A673 (cell line): ENCODE measurements around the gene RANBP10. TPM values are rescaled to one million over a fixed set of nuclear protein-coding genes. Genes with fewer than 3 reads are reported as not detected.

ENCODE experiments used
- BruUV-seq: library from RNA; stranded (reverse); fragments of 400-500 nt; replicated peaks from 2 replicates; lab custom pipeline; 2021; lab: Mats Ljungman, UMichigan
- CTCF ChIA-PET: fragments of 300-600 bp; sonication (Branson Sonifier 250); formaldehyde crosslinking; loops from one replicate; lab custom pipeline; 2022; ENCODE audit warnings: antibody characterized with exemption; lab: Charles Lee
- POLR2A ChIA-PET: fragments of 300-600 bp; sonication (Branson Sonifier 250); formaldehyde crosslinking; loops from one replicate; lab custom pipeline; 2022; ENCODE audit warnings: antibody characterized with exemption; ENCODE audit not compliant: low non-redundant PET; lab: Charles Lee
- DNase-seq: peaks from one replicate; pipeline ENCODE4 v3.0.0-alpha.2; 2015; ENCODE audit warnings: low spot score
- H3K27ac ChIP-seq: fragments of 200-600 bp; sonication (generic); 2 replicates; pipeline ENCODE4 v1.5.1; 2016; ENCODE audit warnings: mixed run types, low read depth, mild to moderate bottlenecking, mixed read lengths, antibody characterized with exemption, low read length; ENCODE audit not compliant: poor library complexity, severe bottlenecking
- H3K27me3 ChIP-seq: fragments of 200-600 bp; sonication (generic); replicated peaks from 2 replicates; pipeline ENCODE4 v1.6.1; 2017; ENCODE audit warnings: mixed run types, low read depth, mild to moderate bottlenecking, mixed read lengths, antibody characterized with exemption, low read length; ENCODE audit not compliant: insufficient read depth, poor library complexity
- H3K36me3 ChIP-seq: fragments of 200-600 bp; sonication (generic); 2 replicates; pipeline ENCODE4 v1.6.1; 2016; ENCODE audit warnings: mixed run types, mild to moderate bottlenecking, mixed read lengths, antibody characterized with exemption, low read length; ENCODE audit not compliant: insufficient read depth, poor library complexity, severe bottlenecking
- H3K4me1 ChIP-seq: fragments of 200-600 bp; sonication (generic); 2 replicates; pipeline ENCODE4 v1.6.1; 2017; ENCODE audit warnings: mixed run types, mild to moderate bottlenecking, mixed read lengths, antibody characterized with exemption, low read length; ENCODE audit not compliant: insufficient read depth, poor library complexity, severe bottlenecking
- H3K4me3 ChIP-seq: fragments of 200-600 bp; sonication (generic); 2 replicates; pipeline ENCODE4 v1.5.1; 2016; ENCODE audit warnings: low read depth, mixed run types, mild to moderate bottlenecking, mixed read lengths, low read length; ENCODE audit not compliant: poor library complexity, severe bottlenecking
- H3K9me3 ChIP-seq: fragments of 200-600 bp; sonication (generic); 2 replicates; pipeline ENCODE4 v1.6.1; 2016; ENCODE audit warnings: mixed run types, low read depth, mild to moderate bottlenecking, mixed read lengths, antibody characterized with exemption, low read length; ENCODE audit not compliant: poor library complexity, severe bottlenecking
- EZH2 ChIP-seq: fragments of 200-600 bp; sonication (generic); IDR thresholded peaks from 2 replicates; pipeline ENCODE4 v1.6.1; 2017; ENCODE audit warnings: borderline replicate concordance, low read depth, mild to moderate bottlenecking, mixed read lengths, antibody characterized with exemption, low read length; ENCODE audit not compliant: poor library complexity, severe bottlenecking
- intact Hi-C: fragments of 100-400 bp; cut with micrococcal nuclease; formaldehyde crosslinking; loops from one replicate; pipeline ENCODE4 v1.10.0; 2022; ENCODE audit not compliant: unreplicated experiment
- total RNA-seq: library from RNA; stranded (reverse); gene quantifications from 2 replicates; pipeline ENCODE4 v1.2.3, GENCODE V29; 2021
- TF ChIP-seq, protein P1 (sequence below): fragments of 300-800, 200-600 bp; sonication (generic); conservative IDR thresholded peaks from 2 replicates; pipeline ENCODE4 v1.5.1; 2017; ENCODE audit warnings: low read depth, mild to moderate bottlenecking, antibody characterized with exemption, low read length, moderate library complexity, mixed read lengths

The RANBP10 gene
- total RNA-seq, 1 experiment from 2014 or later, result 28.0 TPM

DNA sequence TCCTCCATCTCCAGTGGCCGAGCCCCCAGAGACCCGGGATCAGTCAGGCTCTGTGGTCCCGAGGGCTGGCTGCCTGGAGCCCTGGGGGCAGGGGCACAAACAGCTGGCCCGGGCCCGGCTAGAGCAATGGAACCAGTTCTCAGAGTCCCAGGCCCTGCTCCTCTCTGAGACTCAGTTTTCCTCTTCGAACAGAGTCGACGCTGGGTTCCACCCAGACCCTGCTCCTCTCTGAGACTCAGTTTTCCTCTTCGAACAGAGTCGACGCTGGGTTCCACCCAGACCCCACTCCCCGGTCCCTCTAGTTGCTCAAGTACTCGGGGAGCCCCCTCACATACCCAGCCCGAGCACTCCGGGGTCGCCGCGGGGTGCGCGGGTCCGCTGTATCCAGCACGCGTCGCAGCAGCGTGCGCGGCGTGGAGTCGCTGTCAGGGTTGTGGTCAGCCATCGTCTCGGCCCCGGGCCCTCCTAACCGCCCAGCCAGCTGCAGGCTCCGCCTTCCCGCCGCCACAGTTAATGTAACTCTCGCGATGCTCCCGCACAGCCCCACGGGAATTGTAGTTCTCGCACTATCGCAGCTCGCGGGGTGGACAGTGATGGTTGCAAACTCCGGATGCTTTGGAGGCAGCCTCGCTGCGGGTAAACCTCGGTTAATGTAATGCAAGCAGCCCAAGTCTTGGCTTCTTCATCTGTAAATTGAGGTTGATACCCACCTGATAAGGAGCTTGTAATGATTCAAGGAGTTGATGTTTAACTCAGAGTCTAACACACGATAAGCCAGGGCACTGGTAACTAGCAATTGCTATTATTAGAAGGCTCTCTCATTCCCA lies 27.3 kb upstream of the RANBP10 start:
- ChIA-PET POLR2A (interaction anchor here (0.6 kb wide), 1 partner anchor 40 kb away, joined by 5 read pairs; no protein-coding TSS in a partner anchor), CTCF (interaction anchor here (0.6 to 2.3 kb wide), 2 partner anchors 17 to 104 kb away, joined by 3 to 10 read pairs; no protein-coding TSS in a partner anchor)
- Histone ChIP-seq H3K27me3 (no peaks in the 10 kb centered on the region), H3K4me1 (no peaks in the 10 kb centered on the region), H3K36me3 (peaks cover 24% of the 10 kb centered on the region), H3K9me3 (no peaks in the 10 kb centered on the region), H3K4me3 (peak overlapping the region; percentile 79), H3K27ac (peak overlapping the region; percentile 84)
- no TSS peak for BruUV-seq
- TF ChIP-seq EZH2, result no peak
- TF ChIP-seq, protein P1, sequence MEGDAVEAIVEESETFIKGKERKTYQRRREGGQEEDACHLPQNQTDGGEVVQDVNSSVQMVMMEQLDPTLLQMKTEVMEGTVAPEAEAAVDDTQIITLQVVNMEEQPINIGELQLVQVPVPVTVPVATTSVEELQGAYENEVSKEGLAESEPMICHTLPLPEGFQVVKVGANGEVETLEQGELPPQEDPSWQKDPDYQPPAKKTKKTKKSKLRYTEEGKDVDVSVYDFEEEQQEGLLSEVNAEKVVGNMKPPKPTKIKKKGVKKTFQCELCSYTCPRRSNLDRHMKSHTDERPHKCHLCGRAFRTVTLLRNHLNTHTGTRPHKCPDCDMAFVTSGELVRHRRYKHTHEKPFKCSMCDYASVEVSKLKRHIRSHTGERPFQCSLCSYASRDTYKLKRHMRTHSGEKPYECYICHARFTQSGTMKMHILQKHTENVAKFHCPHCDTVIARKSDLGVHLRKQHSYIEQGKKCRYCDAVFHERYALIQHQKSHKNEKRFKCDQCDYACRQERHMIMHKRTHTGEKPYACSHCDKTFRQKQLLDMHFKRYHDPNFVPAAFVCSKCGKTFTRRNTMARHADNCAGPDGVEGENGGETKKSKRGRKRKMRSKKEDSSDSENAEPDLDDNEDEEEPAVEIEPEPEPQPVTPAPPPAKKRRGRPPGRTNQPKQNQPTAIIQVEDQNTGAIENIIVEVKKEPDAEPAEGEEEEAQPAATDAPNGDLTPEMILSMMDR, result no peak
- intact Hi-C loops, result no loop called here
- peak; percentile 94 for DNase-seq

DNA sequence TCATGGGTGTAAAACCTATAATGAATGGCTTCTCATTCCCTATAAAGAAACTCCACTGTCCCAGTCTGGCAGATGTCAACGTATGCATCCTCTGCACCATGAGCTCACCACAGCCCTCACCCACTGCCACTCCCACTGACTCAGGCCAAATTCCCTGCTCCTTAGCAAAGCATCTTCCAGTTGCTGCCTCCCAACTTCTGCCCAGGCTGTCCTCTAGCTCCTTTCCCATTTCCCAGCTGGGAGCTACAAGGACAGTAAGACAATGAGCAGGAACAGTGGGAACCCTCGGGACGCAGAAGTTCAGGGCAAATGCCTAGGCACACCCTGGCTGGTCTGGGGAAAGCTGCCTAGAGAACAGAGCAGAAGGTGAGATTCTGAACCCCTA lies 26.7 kb upstream of the RANBP10 start:
- TF ChIP-seq, protein P1, result no peak
- TF ChIP-seq EZH2, result no peak
- H3K27ac ChIP-seq, result peak overlapping the region; percentile 84
- CTCF ChIA-PET, result interaction anchor here (2.3 kb wide), 1 partner anchor 17 kb away, joined by 10 read pairs; no protein-coding TSS in a partner anchor
- intact Hi-C loops, result no loop called here
- H3K36me3 ChIP-seq, result peaks cover 30% of the 10 kb centered on the region
- BruUV-seq, result no TSS peak
- no peak for DNase-seq
- H3K4me1 ChIP-seq, result no peaks in the 10 kb centered on the region
- H3K9me3 ChIP-seq, result no peaks in the 10 kb centered on the region
- POLR2A ChIA-PET, result interaction anchor here (0.7 kb wide), 1 partner anchor 122 kb away, joined by 3 read pairs; no protein-coding TSS in a partner anchor
- H3K4me3 ChIP-seq, result peak overlapping the region; percentile 79
- H3K27me3 ChIP-seq, result no peaks in the 10 kb centered on the region

DNA sequence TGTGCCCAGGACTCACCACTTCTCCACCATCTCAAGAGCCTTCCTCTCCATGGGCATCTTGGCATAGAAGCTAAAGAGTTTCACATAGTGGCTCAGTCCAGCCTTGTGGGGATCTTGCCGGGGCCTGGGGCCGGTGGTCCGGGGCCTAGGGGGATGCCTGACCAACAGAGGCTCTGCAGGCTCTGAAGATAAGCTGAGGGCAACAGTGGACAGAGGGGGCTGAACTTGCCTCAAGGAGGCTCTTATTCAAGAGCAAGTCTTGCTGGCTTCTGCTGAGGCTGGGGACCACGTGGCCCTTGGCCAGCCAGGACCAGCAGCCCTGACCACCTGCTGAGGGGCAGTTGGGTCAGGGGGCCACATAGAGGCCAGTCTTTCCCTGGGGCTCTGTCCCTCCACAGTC lies 22.3 kb upstream of the RANBP10 start:
- no peak for DNase-seq
- peaks cover 36% of the 10 kb centered on the region for H3K36me3 ChIP-seq
- H3K4me1 ChIP-seq, result no peaks in the 10 kb centered on the region
- ChIA-PET POLR2A (no interaction called here), CTCF (no interaction called here)
- intact Hi-C loops, result no loop called here
- no peaks in the 10 kb centered on the region for H3K9me3 ChIP-seq
- no peak overlapping the region for H3K4me3 ChIP-seq
- H3K27me3 ChIP-seq, result no peaks in the 10 kb centered on the region
- TF ChIP-seq, protein P1, result no peak
- H3K27ac ChIP-seq, result no peak overlapping the region
- BruUV-seq, result no TSS peak
